ACC112 (cell line): ENCODE data around the gene CDPF1.

Source experiments
- H2AFZ ChIP-seq: fragments of 200-600 bp; sonication (generic); one replicate; pipeline ENCODE4 v1.6.0; 2017; ENCODE audit warnings: antibody characterized with exemption, low read length; ENCODE audit not compliant: unreplicated experiment
- H3K27ac ChIP-seq: fragments of 200-600 bp; sonication (generic); 2 replicates; pipeline ENCODE4 v1.5.1; 2014; ENCODE audit warnings: low read depth, mild to moderate bottlenecking, antibody characterized with exemption, low read length, moderate library complexity
- H3K27me3 ChIP-seq: fragments of 200-600 bp; sonication (generic); 2 replicates; pipeline ENCODE4 v1.6.1; 2014; ENCODE audit warnings: mild to moderate bottlenecking, antibody characterized with exemption, low read length, moderate library complexity, mixed read lengths; ENCODE audit not compliant: insufficient read depth
- H3K36me3 ChIP-seq: fragments of 200-600 bp; sonication (generic); 2 replicates; pipeline ENCODE4 v1.6.1; 2016; ENCODE audit warnings: mild to moderate bottlenecking, antibody characterized with exemption, low read length, moderate library complexity, mixed read lengths; ENCODE audit not compliant: insufficient read depth
- H3K4me1 ChIP-seq: fragments of 200-600 bp; sonication (generic); one replicate; pipeline ENCODE4 v1.6.1; 2016; ENCODE audit warnings: low read length, mixed read lengths; ENCODE audit not compliant: insufficient read depth, unreplicated experiment, control insufficient read depth
- H3K4me3 ChIP-seq: fragments of 200-600 bp; sonication (generic); 2 replicates; pipeline ENCODE4 v1.5.1; 2014; ENCODE audit warnings: mild to moderate bottlenecking, low read depth, low read length
- H3K79me2 ChIP-seq: fragments of 200-600 bp; sonication (generic); one replicate; pipeline ENCODE4 v1.6.0; 2016; ENCODE audit warnings: low read length; ENCODE audit not compliant: control insufficient read depth, unreplicated experiment, insufficient read depth

The CDPF1 gene

DNA sequence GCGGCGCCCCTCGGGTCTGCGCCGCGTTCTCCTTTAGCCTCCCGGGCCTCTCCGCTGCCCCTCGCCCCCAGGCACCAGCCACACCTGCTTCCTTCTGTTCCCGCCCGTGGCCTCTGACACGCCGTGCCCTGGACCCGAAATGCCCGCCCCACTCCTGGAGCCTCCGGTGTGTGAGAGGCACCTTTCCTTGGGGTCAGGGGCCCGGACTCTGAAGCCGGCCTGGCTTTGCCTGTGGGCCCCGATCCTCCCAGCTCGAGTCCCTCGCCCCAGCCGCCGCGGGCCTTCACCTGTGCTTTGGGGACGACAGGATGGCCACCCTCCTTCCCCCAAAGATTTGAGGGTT is 661 bp upstream of the CDPF1 start:
- H3K27ac ChIP-seq: no peak overlapping the region
- H3K4me1 ChIP-seq: peaks cover 13% of the 10 kb centered on the region
- no peaks in the 10 kb centered on the region for H3K27me3 ChIP-seq
- H3K79me2 ChIP-seq: peaks cover 11% of the 10 kb centered on the region
- H3K36me3 ChIP-seq: no peaks in the 10 kb centered on the region
- no peak overlapping the region for H2AFZ ChIP-seq
- peak overlapping the region; percentile 84 for H3K4me3 ChIP-seq

DNA sequence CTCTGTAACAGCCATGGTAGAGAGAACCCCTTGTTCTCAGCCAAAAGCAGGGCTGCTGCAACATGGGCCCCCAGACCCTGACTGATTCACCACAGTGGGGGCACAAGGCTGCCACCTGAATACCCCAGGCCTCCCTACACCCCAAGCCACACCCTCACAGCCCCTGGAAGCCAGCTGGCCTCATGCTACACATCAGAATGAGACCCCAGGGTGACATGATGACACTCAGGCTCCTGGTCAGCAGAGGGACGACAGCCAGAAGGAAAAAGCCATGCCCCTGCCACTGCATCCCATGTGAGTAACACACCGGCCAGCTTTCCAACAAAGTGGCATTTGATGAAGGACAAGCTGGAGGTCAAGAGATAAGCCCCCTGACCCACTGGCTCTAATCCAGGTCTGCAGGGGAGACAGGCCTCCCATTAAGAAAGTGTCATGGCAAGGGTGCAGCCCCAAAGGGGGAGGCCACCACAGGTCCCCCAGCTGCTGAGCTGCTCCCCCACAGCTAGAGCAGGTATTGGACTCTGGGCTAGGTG is 2.6 kb downstream of the CDPF1 start:
- Histone ChIP-seq H3K4me1 (peaks cover 13% of the 10 kb centered on the region), H3K27me3 (no peaks in the 10 kb centered on the region), H3K36me3 (no peaks in the 10 kb centered on the region), H2AFZ (no peak overlapping the region), H3K27ac (no peak overlapping the region), H3K79me2 (peaks cover 11% of the 10 kb centered on the region), H3K4me3 (no peak overlapping the region)

DNA sequence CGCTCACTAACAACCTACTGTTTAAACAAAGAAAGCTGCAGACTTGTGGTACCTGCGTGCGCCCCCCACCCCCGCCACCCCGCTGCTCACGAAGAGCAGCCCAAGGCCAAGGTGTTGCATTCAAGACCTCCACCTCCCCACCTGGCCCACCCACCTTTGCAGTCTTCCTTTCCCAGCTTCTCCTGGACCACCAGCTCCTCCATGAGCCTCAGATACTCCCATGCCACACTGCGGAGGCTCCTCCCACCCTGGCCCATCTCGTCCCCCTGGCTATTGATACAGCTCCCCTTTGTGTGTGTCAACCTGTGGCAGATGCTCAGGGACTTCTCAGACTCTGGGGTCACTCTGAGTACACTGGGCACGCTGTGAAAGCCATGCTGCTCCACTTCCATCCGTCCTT is 3.9 kb downstream of the CDPF1 start:
- Histone ChIP-seq H3K79me2 (peaks cover 4% of the 10 kb centered on the region), H3K27me3 (no peaks in the 10 kb centered on the region), H3K4me3 (no peak overlapping the region), H3K4me1 (peaks cover 7% of the 10 kb centered on the region), H3K27ac (no peak overlapping the region), H2AFZ (no peak overlapping the region), H3K36me3 (no peaks in the 10 kb centered on the region)

DNA sequence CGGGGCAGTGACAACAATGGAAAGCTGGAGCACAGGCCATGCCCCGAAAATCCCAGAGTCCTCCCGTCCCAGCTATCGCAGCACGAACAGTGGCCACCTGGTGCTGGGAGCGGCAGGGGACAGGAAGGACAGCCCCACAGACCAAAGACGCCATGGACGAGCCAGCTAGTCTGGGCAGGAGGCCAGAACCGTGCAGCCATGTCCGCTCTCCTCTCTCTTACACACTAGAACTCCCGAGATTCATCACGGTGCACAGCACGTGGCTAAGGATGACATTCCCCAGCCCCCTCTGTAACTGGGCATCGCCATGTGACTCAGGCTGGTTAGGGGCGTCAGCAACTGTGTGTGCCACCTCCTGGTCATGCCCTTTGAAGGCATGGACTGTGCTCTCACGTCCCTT is 4.6 kb downstream of the CDPF1 start:
- Histone ChIP-seq H3K4me3 (no peak overlapping the region), H3K79me2 (peaks cover 4% of the 10 kb centered on the region), H3K36me3 (no peaks in the 10 kb centered on the region), H2AFZ (no peak overlapping the region), H3K27ac (no peak overlapping the region), H3K4me1 (peaks cover 4% of the 10 kb centered on the region), H3K27me3 (no peaks in the 10 kb centered on the region)

DNA sequence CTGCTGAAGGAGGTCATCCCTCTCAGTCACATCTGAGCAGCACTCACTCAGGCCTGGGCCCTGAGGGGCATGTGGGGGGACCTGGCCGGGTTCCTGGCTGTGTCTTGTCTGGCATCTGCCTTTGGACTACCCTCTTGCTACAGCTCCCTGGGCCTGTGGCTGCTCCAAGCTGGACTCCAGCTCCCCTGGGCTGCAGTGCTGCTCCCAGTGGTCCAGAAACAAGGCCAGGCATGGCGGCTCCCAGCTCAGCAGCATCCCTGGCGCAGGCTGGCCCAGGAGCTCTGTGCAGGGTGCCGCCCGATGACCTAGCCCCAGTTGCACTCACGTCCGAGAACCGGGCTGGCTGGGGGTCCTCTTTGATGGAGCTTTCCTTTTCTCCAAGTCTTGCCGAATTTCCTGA is 5.3 kb downstream of the CDPF1 start:
- H3K36me3 ChIP-seq: no peaks in the 10 kb centered on the region
- peaks cover 4% of the 10 kb centered on the region for H3K79me2 ChIP-seq
- H3K4me3 ChIP-seq: no peak overlapping the region
- no peak overlapping the region for H3K27ac ChIP-seq
- H2AFZ ChIP-seq: no peak overlapping the region
- H3K4me1 ChIP-seq: peaks cover 4% of the 10 kb centered on the region
- no peaks in the 10 kb centered on the region for H3K27me3 ChIP-seq

DNA sequence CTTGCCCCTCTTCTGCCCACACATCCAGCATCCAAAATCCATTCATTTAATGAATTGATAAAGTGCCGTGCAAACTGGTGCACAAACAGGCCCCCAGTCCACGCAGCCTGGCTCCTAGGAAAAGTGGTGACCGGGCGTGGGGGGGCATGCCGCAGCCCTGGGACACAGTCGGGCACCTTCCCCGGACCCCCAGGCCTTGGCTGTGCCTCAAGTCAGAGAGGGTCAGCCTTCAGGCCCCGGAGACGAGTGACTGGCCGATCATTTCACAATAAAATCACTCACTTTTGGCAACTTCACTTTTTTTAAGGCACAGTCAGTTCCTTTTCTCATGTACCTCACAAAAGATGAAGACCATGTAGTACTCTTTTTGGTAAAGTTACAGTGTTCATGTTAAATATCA is 8.0 kb downstream of the CDPF1 start:
- Histone ChIP-seq H3K79me2 (no peaks in the 10 kb centered on the region), H3K27me3 (no peaks in the 10 kb centered on the region)

DNA sequence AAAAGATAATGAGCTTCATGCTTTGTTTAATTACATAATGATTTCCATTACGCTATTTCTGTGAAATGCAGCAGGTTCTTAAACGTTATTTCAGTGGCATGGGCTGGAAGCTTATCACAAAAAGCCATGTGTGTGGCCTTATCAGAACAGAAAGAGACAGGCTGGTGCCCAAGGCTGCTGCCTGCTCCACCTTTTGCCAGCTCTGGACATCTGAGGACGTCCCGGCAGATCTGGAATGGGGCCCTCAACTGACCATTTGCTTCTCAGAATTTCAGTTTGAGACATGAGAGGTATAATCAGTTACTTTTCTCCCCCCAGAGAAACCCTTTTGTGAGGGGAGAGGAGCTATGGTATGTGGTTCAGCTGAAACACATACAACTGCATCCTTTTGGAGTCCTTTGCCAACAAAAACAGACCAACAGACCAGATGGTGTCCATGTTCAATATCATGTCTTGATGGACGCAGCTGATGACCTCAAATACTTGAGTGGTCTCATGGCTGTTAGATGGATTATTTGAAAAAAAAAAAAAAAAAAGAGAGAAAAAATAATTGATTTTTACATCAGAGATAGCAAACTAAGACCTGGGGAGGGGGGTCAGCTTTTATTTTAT is 8.6 kb downstream of the CDPF1 start:
- Histone ChIP-seq H3K4me1 (no peaks in the 10 kb centered on the region), H3K27me3 (no peaks in the 10 kb centered on the region), H3K36me3 (no peaks in the 10 kb centered on the region), H3K79me2 (no peaks in the 10 kb centered on the region), H3K4me3 (no peak overlapping the region), H2AFZ (no peak overlapping the region), H3K27ac (no peak overlapping the region)

More for the DNA sequence above, 8.0 kb downstream of the CDPF1 start:
- Histone ChIP-seq H2AFZ (no peak overlapping the region), H3K4me1 (no peaks in the 10 kb centered on the region), H3K27ac (no peak overlapping the region), H3K4me3 (no peak overlapping the region), H3K36me3 (no peaks in the 10 kb centered on the region)

DNA sequence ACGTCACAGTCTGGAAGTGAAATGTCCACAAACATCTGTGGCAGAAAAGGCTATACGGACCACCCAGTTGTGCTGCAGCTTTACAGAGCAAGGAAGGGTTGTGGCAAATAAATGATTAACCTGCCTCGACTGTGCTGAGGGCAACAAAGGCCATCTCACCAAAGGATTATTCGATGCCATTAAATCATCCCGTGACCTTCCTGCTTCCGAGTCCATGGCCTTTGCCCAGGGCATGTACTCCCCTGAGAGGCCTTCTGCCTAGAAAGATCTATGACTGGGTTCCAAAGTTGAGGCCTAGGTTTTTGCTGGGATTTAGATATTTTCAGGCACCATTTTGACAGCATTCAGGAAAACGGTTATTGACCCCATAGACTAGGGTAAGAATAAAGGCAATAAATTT is 9.2 kb downstream of the CDPF1 start:
- Histone ChIP-seq H3K27me3 (no peaks in the 10 kb centered on the region), H3K79me2 (no peaks in the 10 kb centered on the region), H3K36me3 (no peaks in the 10 kb centered on the region), H3K4me1 (no peaks in the 10 kb centered on the region), H2AFZ (no peak overlapping the region), H3K4me3 (no peak overlapping the region), H3K27ac (no peak overlapping the region)

DNA sequence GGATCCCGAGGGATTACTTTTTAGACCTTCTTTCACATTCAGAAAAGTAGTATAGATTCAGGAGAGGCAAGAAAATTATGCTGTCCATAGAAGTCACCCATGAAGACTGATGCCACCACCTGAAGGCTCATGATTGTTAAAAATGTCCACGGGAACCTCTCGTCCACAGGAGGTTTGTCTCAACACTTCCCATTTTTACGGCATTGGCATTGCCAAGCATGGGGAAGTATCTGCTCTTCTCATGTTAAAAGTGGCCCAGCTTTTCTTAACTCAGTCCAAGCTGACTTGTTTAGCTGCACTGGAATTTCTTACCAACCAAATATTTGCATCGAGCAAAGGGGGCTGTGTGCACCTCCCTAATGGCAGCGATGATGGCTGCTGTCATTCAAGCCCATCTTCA is 9.6 kb downstream of the CDPF1 start:
- no peaks in the 10 kb centered on the region for H3K4me1 ChIP-seq
- no peaks in the 10 kb centered on the region for H3K36me3 ChIP-seq
- H3K4me3 ChIP-seq: no peak overlapping the region
- H2AFZ ChIP-seq: no peak overlapping the region
- H3K27me3 ChIP-seq: no peaks in the 10 kb centered on the region
- no peak overlapping the region for H3K27ac ChIP-seq
- H3K79me2 ChIP-seq: no peaks in the 10 kb centered on the region

DNA sequence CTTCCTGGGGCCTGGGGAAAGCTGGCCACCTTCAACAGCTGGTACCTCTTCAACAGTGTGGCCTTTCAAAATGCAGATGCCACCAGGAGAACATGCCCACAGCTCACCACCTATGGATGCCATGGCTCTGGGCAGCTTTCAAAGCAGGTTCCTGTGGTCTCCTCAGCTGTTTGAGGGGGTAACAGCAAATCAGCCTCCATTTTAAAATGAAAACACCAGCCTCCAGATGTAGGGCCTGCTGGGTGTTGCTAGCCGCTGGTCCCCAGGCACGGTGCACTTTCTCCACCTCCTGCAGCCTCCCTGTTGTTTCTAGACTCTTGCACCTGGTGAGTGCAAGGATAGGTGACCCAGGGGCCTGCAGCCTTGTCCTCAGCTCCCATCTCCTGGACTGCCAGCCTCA is 10.0 kb downstream of the CDPF1 start:
- no peaks in the 10 kb centered on the region for H3K27me3 ChIP-seq
- H3K4me3 ChIP-seq: no peak overlapping the region
- H2AFZ ChIP-seq: no peak overlapping the region
- no peak overlapping the region for H3K27ac ChIP-seq
- no peaks in the 10 kb centered on the region for H3K4me1 ChIP-seq
- H3K36me3 ChIP-seq: no peaks in the 10 kb centered on the region
- H3K79me2 ChIP-seq: no peaks in the 10 kb centered on the region

DNA sequence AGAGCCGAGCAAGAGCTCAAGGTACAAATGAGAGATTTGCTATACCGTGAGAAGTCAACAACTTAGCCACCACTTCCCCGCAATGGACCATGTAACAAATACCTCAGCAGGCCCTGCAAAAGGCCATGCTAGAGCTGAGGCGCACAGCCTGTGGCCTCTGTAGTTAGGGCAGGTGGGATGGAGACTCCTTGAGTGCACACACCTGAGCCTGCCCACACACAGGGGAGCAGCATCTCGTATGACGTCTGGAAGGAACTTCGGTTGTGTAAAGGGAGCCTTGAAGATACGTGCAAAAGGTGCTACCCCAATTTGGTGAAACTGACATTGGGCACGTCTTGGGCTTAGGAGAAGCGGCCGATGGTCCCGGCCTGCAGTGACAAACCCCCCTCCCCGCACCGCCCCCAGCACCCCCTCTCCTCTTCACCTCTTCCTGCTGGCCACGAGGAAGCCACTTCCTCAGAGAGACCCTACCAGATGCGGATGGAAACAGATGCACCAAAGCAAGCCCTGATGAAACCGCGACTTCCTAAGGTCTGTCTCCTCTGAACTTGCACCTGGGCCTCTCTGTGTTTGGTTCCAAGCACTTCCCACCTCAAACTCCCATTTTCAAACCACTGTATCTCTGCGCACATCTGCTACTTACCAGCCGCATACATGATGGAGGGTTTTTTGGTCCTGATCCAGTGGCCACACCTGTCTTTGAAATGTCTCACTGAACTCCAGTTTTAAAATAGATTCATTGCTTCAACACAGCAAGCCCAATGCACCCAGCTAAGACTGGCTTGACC is 10.6 kb downstream of the CDPF1 start:
- no peak overlapping the region for H2AFZ ChIP-seq
- H3K27ac ChIP-seq: no peak overlapping the region
- H3K27me3 ChIP-seq: no peaks in the 10 kb centered on the region
- no peak overlapping the region for H3K4me3 ChIP-seq
- H3K36me3 ChIP-seq: no peaks in the 10 kb centered on the region
- H3K4me1 ChIP-seq: no peaks in the 10 kb centered on the region
- no peaks in the 10 kb centered on the region for H3K79me2 ChIP-seq
